NCI-H2171 (cell line): ENCODE results near the gene MRPL23.
"Not testable (repeated sequence)": the region's sequence is repeated elsewhere in the genome, so short reads cannot be mapped to it uniquely, and the experiment has no call there.

Experiments
- DNase-seq: peaks from one replicate; lab custom pipeline; 2025; lab: John Stamatoyannopoulos, UW

Gene MRPL23

GRCh38 chr11:1933416-1934334, 13.5 kb upstream of the MRPL23 start:
- DNase-seq: no peak

GRCh38 chr11:1934335-1935155, 12.6 kb upstream of the MRPL23 start:
- no peak for DNase-seq

GRCh38 chr11:1935156-1936071, 11.7 kb upstream of the MRPL23 start:
- no peak for DNase-seq

- DNase-seq: no peak
Observed at GRCh38 chr11:1936072-1936780, 10.9 kb upstream of the MRPL23 start.

- no peak for DNase-seq
Observed at GRCh38 chr11:1936781-1937615, 10.1 kb upstream of the MRPL23 start.

- DNase-seq: no peak
Observed at GRCh38 chr11:1937616-1938342, 9.4 kb upstream of the MRPL23 start.

GRCh38 chr11:1938343-1939005, 8.7 kb upstream of the MRPL23 start:
- DNase-seq: no peak

GRCh38 chr11:1939006-1939625, 8.0 kb upstream of the MRPL23 start:
- DNase-seq: no peak

- not testable (repeated sequence) for DNase-seq
Observed at GRCh38 chr11:1939788-1940187, 7.3 kb upstream of the MRPL23 start.

- no peak for DNase-seq
Observed at GRCh38 chr11:1942558-1943260, 4.4 kb upstream of the MRPL23 start.

GRCh38 chr11:1943576-1943975, 3.6 kb upstream of the MRPL23 start:
- DNase-seq: no peak

GRCh38 chr11:1943977-1944376, 3.2 kb upstream of the MRPL23 start:
- DNase-seq: no peak

GRCh38 chr11:1947592-1948237, 583 bp downstream of the MRPL23 start:
- no peak for DNase-seq

- DNase-seq: no peak
Observed at GRCh38 chr11:1948389-1948788, 1.3 kb downstream of the MRPL23 start.

GRCh38 chr11:1949302-1949701, 2.2 kb downstream of the MRPL23 start:
- DNase-seq: no peak

GRCh38 chr11:1949922-1950321, 2.8 kb downstream of the MRPL23 start:
- DNase-seq: no peak

- DNase-seq: no peak
Observed at GRCh38 chr11:1952806-1953482, 5.8 kb downstream of the MRPL23 start.
